Stimulated activated naive B cell treated with anti-CD40 and anti-IgM and Interleukin-4, amounts not matched to agents 10 μg/mL and 1 μg/mL and 100 μg/mL, for 72 hours (primary cell): ENCODE results near the gene VNN1.

Source experiments
- ATAC-seq, 2 donors: fragments of 150-1000 bp; cut with Tn5 transposase; replicated peaks; 2 replicates each; pipeline ENCODE4 v1.10.0; 2021; ENCODE audit warnings: moderate library complexity in 1 of 2
- DNase-seq: peaks from one replicate; pipeline ENCODE4 v3.0.0; 2021
- H3K27ac Mint-ChIP-seq: one replicate; pipeline ENCODE4 v1.8.0; 2022; ENCODE audit warnings: mild to moderate bottlenecking, mixed read lengths
- H3K27me3 Mint-ChIP-seq, 2 donors: one replicate each; pipeline ENCODE4 v1.8.0; 2022; ENCODE audit warnings: mixed read lengths in 2 of 2
- H3K36me3 Mint-ChIP-seq, 2 donors: one replicate each; pipeline ENCODE4 v1.8.0; 2022; ENCODE audit warnings: mixed read lengths in 2 of 2, mild to moderate bottlenecking in 1 of 2
- H3K4me1 Mint-ChIP-seq, 2 donors: one replicate each; pipeline ENCODE4 v1.8.0; 2022; ENCODE audit warnings: mixed read lengths in 2 of 2, mild to moderate bottlenecking in 1 of 2
- H3K4me3 Mint-ChIP-seq, 2 donors: one replicate each; pipeline ENCODE4 v1.8.0; 2022; ENCODE audit warnings: mild to moderate bottlenecking in 2 of 2, mixed read lengths in 2 of 2, moderate library complexity in 1 of 2
- H3K9me3 Mint-ChIP-seq, 2 donors: one replicate each; pipeline ENCODE4 v1.8.0; 2022; ENCODE audit warnings: mixed read lengths in 2 of 2, mild to moderate bottlenecking in 1 of 2

The VNN1 gene

DNA sequence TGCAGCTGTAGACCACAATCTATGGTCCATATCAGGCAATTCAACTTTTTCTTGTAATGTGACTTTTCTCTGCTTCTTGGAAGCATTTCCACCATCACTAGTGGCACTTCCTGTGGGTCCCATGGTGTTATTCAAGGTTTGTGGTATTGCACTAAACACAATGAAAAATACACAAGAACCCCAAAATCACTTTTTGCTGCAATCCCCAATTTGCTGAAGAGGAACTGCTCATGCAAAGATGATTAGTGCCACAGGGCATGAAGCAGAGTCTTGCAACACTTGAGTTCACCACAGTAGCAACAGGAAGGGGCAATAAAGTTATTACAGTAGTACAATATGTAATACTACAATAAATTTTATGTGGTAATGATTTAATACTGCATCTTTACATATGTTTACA, 38.1 kb downstream of the VNN1 start:
- Mint-ChIP-seq H3K36me3 (no peaks in the 10 kb centered on the region), H3K27me3 (peaks cover 0 to 5% of the 10 kb centered on the region in 2 donors), H3K27ac (no peak overlapping the region), H3K9me3 (no peaks in the 10 kb centered on the region), H3K4me3 (no peak overlapping the region), H3K4me1 (peaks cover 0 to 6% of the 10 kb centered on the region in 2 donors)
- ATAC-seq: no peak
- DNase-seq: no peak

GRCh38 chr6:132675002-132675401, 38.9 kb downstream of the VNN1 start:
- no peaks in the 10 kb centered on the region for H3K9me3 Mint-ChIP-seq
- no peak for ATAC-seq
- H3K4me3 Mint-ChIP-seq: no peak overlapping the region
- peaks cover under 1 to 9% of the 10 kb centered on the region in 2 donors for H3K4me1 Mint-ChIP-seq
- peaks cover under 1 to 5% of the 10 kb centered on the region in 2 donors for H3K27me3 Mint-ChIP-seq
- DNase-seq: no peak
- no peaks in the 10 kb centered on the region for H3K36me3 Mint-ChIP-seq
- peak overlapping the region; percentile 62 for H3K27ac Mint-ChIP-seq

GRCh38 chr6:132673376-132674094, 40.3 kb downstream of the VNN1 start:
- Mint-ChIP-seq H3K4me3 (no peak overlapping the region), H3K27ac (no peak overlapping the region), H3K36me3 (no peaks in the 10 kb centered on the region), H3K9me3 (no peaks in the 10 kb centered on the region), H3K27me3 (peaks cover 5 to 9% of the 10 kb centered on the region in 2 donors), H3K4me1 (peaks cover 4 to 9% of the 10 kb centered on the region in 2 donors)
- ATAC-seq (no peak), DNase-seq (no peak)

- Mint-ChIP-seq H3K4me1 (peaks cover 4 to 9% of the 10 kb centered on the region in 2 donors), H3K27ac (no peak overlapping the region), H3K36me3 (no peaks in the 10 kb centered on the region), H3K27me3 (peaks cover 4 to 5% of the 10 kb centered on the region in 2 donors), H3K4me3 (no peak overlapping the region), H3K9me3 (no peaks in the 10 kb centered on the region)
- no peak for DNase-seq
- ATAC-seq: no peak
Observed at GRCh38 chr6:132671295-132671694, 42.6 kb downstream of the VNN1 start.

GRCh38 chr6:132669690-132670291, 44.1 kb downstream of the VNN1 start:
- ATAC-seq (peak; percentile 56 to 62), DNase-seq (no peak)
- H3K27me3 Mint-ChIP-seq: peaks cover 4 to 5% of the 10 kb centered on the region in 2 donors
- no peaks in the 10 kb centered on the region for H3K36me3 Mint-ChIP-seq
- no peaks in the 10 kb centered on the region for H3K9me3 Mint-ChIP-seq
- peak overlapping the region; percentile 37 for H3K27ac Mint-ChIP-seq
- H3K4me1 Mint-ChIP-seq: peaks cover 7 to 9% of the 10 kb centered on the region in 2 donors
- H3K4me3 Mint-ChIP-seq: peak overlapping the region in 1 of 2 donors; percentile 66

DNA sequence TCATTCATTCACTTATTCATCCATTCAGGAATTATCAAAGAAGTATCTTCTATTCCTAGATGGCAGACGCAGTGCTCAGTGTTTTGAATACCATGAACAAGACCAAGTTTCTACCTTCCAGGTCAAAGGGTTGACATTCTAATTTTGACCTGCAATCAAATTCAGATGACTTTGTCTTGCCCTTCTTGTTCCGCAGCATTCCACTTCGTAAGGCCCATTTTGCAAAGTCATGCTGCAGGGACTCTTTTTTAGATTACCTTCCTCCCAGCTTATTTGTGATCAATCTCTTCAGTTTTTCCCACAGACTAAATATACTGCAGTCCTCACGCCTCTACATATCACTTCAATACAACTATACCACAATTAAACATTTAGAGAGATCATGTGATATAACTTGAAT, 47.7 kb downstream of the VNN1 start:
- DNase-seq (no peak), ATAC-seq (no peak)
- Mint-ChIP-seq H3K27me3 (peaks cover 4 to 5% of the 10 kb centered on the region in 2 donors), H3K4me3 (no peak overlapping the region), H3K36me3 (no peaks in the 10 kb centered on the region), H3K9me3 (no peaks in the 10 kb centered on the region), H3K27ac (no peak overlapping the region), H3K4me1 (peaks cover 7 to 9% of the 10 kb centered on the region in 2 donors)

DNA sequence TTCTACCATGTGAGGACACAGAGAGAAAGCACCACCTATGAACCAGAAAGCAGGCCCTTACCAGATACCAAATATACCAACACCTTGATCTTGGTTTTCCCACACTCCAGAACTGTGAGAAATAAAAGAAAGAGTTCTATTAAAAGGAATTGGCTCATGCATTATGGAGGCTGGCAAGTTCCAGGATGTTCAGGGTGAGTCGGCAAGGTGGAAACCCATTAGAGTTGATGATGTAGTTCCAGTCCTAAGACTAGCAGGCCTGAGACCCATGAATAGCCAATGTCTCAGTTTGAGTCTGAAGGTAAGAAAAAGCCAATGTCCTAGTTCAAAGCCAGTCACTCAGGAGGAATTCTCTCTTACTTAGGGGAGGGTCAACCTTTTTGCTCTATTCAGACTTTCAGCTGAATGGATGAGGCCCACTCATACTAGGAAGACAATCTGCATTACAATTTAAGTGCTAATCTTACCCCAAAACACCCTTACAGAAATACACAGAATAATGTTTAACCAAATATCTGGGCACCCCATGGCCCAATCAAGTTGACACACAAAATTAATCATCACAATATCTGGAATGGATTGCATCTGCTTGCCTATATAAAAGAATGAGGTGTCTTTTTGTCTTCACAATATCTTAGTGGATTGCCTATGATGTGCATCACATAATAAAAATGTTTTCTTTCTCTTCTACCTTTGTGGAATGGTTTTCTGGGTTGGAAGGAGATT, 49.4 kb downstream of the VNN1 start:
- Mint-ChIP-seq H3K4me1 (peaks cover 0 to 2% of the 10 kb centered on the region in 2 donors), H3K27me3 (no peaks in the 10 kb centered on the region), H3K4me3 (no peak overlapping the region), H3K27ac (no peak overlapping the region), H3K36me3 (no peaks in the 10 kb centered on the region), H3K9me3 (no peaks in the 10 kb centered on the region)
- no peak for ATAC-seq
- no peak for DNase-seq

DNA sequence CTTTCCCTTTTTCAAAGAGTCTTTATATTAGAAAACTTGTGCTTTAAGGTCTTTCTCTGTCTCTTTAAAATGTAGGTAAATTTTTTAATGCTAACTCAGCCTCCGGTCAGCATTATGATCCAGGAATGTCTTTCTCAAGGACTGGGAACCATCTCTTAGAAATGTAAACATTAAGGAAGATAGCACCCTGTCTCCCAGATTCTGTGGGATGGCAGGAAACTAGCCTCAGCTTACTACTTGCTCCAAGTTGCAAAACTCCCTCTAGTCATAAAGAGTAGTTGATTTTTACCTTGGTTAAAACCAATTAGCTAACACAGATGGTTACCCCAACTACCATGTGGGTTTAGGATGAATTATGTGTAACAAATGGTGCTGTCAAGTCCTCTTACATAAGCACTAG, 50.2 kb downstream of the VNN1 start:
- Mint-ChIP-seq H3K27me3 (no peaks in the 10 kb centered on the region), H3K4me3 (no peak overlapping the region), H3K9me3 (no peaks in the 10 kb centered on the region), H3K27ac (no peak overlapping the region), H3K36me3 (no peaks in the 10 kb centered on the region), H3K4me1 (peaks cover 0 to 2% of the 10 kb centered on the region in 2 donors)
- ATAC-seq (no peak), DNase-seq (no peak)

GRCh38 chr6:132661906-132662305, 51.9 kb downstream of the VNN1 start:
- no peaks in the 10 kb centered on the region for H3K9me3 Mint-ChIP-seq
- H3K27me3 Mint-ChIP-seq: no peaks in the 10 kb centered on the region
- DNase-seq (no peak), ATAC-seq (no peak)
- no peaks in the 10 kb centered on the region for H3K36me3 Mint-ChIP-seq
- H3K4me3 Mint-ChIP-seq: no peak overlapping the region
- H3K27ac Mint-ChIP-seq: no peak overlapping the region
- peaks cover 0 to 2% of the 10 kb centered on the region in 2 donors for H3K4me1 Mint-ChIP-seq

DNA sequence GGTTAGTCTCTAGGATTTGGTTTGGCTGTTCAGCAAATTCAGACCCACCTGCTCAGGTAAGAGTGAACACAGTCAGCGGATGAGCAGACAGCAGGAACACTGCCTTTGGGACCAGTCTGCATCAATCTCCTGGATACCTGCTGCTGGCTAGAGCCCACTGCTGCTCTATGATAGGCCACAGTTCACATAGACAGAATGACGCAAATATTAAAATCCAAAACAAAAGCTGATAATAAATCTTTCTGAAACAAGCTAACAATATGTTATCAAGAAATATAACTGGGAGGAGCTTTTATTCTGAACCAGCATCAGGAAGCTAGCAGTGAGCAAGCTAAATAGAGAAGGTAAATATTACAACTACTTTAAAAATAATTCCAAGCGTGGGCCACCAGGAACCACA, 54.8 kb downstream of the VNN1 start, which contains the start of gene TAAR1:
Gene TAAR1 (minus strand): TSS at position 101 of the 400 bp plus-strand sequence. CDS start 13,179 bp downstream, outside the sequence.
- Mint-ChIP-seq H3K36me3 (no peaks in the 10 kb centered on the region), H3K4me3 (no peak within 1 kb of the TSS), H3K27ac (no peak within 1 kb of the TSS), H3K4me1 (no peaks in the 10 kb centered on the region), H3K27me3 (no peaks in the 10 kb centered on the region), H3K9me3 (no peaks in the 10 kb centered on the region)
- ATAC-seq (no peak), DNase-seq (no peak)

DNA sequence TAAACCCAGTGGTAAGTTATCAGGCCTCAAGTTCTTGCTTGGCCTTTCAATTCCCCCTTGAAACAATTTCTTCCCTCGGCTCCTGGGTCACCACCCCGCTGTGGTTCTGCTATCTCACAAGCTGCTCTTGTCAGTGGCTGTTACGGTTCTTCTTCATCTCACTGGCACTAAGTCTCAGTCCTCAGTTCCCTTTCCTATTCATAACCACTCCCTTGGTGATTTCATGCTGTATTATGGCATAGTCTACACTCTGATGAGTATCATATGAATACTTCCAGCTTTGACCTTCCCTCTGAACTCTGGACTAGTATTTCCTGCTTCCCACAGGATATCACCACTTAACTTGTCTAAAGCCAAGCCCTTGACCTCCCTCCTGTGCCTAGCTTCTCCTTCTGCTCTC, 62.8 kb downstream of the VNN1 start:
- no peaks in the 10 kb centered on the region for H3K9me3 Mint-ChIP-seq
- DNase-seq (no peak), ATAC-seq (peak; percentile 65 to 71)
- no peaks in the 10 kb centered on the region for H3K36me3 Mint-ChIP-seq
- no peaks in the 10 kb centered on the region for H3K4me1 Mint-ChIP-seq
- H3K4me3 Mint-ChIP-seq: no peak overlapping the region
- no peak overlapping the region for H3K27ac Mint-ChIP-seq
- no peaks in the 10 kb centered on the region for H3K27me3 Mint-ChIP-seq

GRCh38 chr6:132650429-132650828, 63.4 kb downstream of the VNN1 start:
- no peak overlapping the region for H3K27ac Mint-ChIP-seq
- no peak for ATAC-seq

GRCh38 chr6:132648828-132649227, 65.0 kb downstream of the VNN1 start:
- H3K27ac Mint-ChIP-seq: no peak overlapping the region
- no peaks in the 10 kb centered on the region for H3K9me3 Mint-ChIP-seq
- H3K36me3 Mint-ChIP-seq: no peaks in the 10 kb centered on the region
- DNase-seq (no peak), ATAC-seq (no peak)
- peaks cover 0 to under 1% of the 10 kb centered on the region in 2 donors for H3K4me1 Mint-ChIP-seq
- H3K27me3 Mint-ChIP-seq: no peaks in the 10 kb centered on the region
- H3K4me3 Mint-ChIP-seq: no peak overlapping the region

More at GRCh38 chr6:132650429-132650828, 63.4 kb downstream of the VNN1 start:
- Mint-ChIP-seq H3K36me3 (no peaks in the 10 kb centered on the region), H3K4me1 (no peaks in the 10 kb centered on the region), H3K9me3 (no peaks in the 10 kb centered on the region), H3K4me3 (no peak overlapping the region), H3K27me3 (no peaks in the 10 kb centered on the region)
- no peak for DNase-seq

GRCh38 chr6:132648356-132648755, 65.5 kb downstream of the VNN1 start:
- Mint-ChIP-seq H3K4me1 (peaks cover 0 to 5% of the 10 kb centered on the region in 2 donors), H3K36me3 (no peaks in the 10 kb centered on the region), H3K9me3 (no peaks in the 10 kb centered on the region), H3K27ac (no peak overlapping the region), H3K4me3 (no peak overlapping the region), H3K27me3 (no peaks in the 10 kb centered on the region)
- ATAC-seq (peak; percentile 49 to 56), DNase-seq (no peak)
